HG03095 (cell line): ENCODE results near the gene SFXN1.

Experiments
- ATAC-seq: cut with Tn5 transposase; IDR thresholded peaks from one replicate; pipeline ENCODE4 v1.9.1; 2021; ENCODE audit warnings: moderate library complexity; ENCODE audit not compliant: unreplicated experiment

Gene SFXN1

GRCh38 chr5:175464942-175465233 is 13.5 kb upstream of the SFXN1 start:
- ATAC-seq: no peak

DNA sequence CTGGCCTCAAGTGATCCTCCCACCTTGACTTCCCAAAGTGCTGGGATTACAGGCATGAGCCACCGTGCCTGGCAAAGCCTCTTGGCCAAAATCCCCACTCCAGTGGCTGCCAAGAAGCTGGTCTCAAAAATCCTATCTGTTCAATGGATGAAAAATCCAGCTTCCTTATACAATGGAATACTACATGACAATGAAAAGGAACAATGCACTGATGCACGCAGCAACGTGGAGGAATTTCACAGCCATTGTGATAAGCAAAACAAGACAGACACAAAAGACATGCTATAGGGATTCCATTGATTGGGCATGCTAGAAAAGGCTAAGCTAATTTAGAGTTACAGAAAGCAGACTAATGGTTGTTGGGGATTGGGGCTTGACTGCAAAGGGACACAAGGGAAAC is 13.1 kb upstream of the SFXN1 start:
- ATAC-seq: no peak

GRCh38 chr5:175466700-175467318 is 11.6 kb upstream of the SFXN1 start:
- no peak for ATAC-seq

- ATAC-seq: no peak
Observed at GRCh38 chr5:175467983-175468690, 10.2 kb upstream of the SFXN1 start.

DNA sequence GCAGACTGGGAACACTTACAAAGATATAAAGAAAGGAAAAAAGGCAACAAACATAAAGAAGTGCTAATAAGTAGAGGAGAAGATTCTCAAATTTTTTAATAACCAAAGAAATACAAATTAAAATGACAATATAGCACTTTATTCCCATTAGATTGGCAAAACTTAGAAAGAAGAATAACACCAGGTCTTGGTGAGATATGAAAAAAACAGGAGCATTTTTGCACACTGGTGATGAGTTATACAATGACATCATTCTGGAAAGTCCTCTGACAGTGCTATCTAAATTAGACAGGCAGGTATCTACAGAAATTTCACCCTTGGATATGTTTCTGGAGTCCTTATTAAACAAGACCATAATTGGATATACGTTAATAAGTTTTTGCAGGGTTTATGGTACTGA is 9.5 kb upstream of the SFXN1 start:
- ATAC-seq: no peak

GRCh38 chr5:175469916-175470315 is 8.4 kb upstream of the SFXN1 start:
- ATAC-seq: no peak

DNA sequence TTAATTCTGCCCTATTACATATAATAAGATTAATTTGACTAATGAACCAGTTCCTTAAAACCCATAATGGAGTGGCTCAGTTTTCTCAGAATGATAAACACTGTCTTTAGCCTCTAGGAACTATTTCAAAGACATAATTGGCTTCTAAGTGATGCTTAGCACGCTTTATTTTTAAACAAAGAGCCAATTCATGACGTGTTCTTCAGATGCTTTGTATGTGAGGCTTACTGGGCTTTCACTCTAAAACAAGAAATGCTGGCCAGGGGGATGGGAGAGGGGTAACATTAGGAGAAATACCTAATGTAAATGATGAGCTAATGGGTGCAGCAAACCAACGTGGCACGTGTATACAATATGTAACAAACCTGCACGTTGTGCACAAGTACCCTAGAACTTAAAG is 7.6 kb upstream of the SFXN1 start:
- ATAC-seq: no peak

DNA sequence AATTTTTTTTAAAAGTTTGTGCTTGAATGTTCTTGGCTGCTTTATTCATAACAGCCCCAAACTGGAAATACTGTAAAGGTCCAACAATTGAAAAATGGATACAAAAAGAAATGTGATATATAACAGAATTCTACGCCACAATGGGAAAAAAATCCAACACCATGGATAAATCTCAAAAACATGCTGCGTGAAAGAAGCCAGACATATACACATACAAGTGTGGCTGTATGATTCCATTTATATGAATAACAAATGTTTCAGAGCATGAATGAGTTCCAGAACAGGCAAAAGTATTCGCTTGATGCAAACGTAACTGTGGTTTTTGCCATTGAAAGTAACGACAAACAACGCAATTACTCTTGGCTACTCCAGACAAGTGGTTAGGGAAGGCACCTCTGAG is 7.2 kb upstream of the SFXN1 start:
- no peak for ATAC-seq

GRCh38 chr5:175471628-175472027 is 6.7 kb upstream of the SFXN1 start:
- no peak for ATAC-seq

GRCh38 chr5:175472378-175472777 is 6.0 kb upstream of the SFXN1 start:
- no peak for ATAC-seq

GRCh38 chr5:175475248-175475647 is 3.1 kb upstream of the SFXN1 start:
- no peak for ATAC-seq

- ATAC-seq: no peak
Observed at GRCh38 chr5:175477440-175477839, 920 bp upstream of the SFXN1 start.

GRCh38 chr5:175478008-175478383 is 364 bp upstream of the SFXN1 start:
- no peak for ATAC-seq

GRCh38 chr5:175479125-175479881 is 943 bp downstream of the SFXN1 start:
- ATAC-seq: peak; percentile 17

DNA sequence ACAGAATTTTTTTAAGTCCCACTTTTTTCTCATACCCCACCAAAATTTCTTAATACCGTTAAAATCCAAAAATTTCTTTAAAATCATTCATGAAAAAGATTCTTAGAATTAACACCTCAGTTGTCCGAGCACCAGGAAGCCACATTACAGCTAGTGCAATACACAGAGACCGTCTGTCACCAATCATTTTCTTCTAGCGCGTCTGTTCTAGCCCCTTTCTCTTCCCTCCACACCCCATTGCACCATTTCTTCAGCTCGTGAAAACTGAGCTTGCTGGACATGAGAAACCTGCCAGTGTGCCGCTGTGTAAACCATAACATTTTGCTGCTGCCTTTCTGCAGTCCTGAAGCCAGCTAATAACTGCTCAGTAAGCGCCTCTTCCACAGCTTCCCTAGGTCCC is 5.0 kb downstream of the SFXN1 start:
- ATAC-seq: no peak

- ATAC-seq: no peak
Observed at GRCh38 chr5:175484322-175484721, 6.0 kb downstream of the SFXN1 start.

DNA sequence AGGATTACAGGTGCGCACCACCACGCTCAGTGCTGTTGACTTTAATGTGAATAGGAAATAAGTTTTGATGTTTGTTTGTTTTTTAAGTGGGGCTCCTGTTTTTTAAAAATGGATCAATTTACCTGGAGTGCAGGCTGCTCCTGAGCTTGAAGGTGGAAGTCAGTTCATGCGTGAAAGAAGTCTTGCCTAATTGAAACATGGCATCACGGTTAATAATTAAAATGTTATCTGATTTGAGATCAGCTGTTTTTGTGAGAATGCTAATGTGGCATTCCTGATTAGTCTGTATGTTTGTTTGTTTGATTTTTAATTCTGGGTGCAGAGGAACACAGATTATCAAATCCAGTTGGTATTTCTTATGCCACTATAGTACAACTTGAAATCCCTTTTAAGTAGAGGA is 6.5 kb downstream of the SFXN1 start:
- no peak for ATAC-seq

GRCh38 chr5:175485631-175486030 is 7.3 kb downstream of the SFXN1 start:
- ATAC-seq: no peak

DNA sequence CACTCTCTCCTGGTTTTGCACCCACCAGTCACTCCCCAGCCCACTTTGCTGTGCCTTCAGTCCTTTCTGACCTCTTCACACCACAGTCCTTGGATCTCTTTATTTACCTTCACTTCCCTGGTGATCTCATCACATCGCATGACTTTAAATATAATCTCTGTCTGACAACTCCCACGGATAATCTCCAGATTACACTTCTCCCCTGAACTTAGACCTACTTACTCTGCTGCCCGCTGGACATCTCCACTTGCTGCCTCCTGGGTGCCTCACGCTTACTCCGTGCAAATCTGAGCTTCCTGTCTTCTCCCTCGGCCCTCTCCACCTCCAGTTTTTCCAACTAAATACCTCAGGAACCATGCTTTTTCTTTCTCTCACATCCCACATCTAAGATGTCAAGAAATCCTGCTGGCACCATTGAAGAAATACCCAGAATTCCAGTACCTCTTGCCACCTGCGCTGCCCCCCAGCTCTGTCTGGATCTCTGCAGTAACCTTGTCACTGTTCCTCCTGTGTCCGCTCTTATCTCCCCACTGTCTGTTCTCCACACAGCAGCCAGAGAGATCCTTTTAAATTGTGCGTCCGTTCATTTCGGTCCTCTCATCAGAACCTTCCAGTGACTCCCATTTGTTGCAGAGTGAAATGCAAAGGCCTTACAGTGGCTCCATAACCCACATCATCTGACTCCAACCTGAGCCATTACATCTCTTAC is 9.3 kb downstream of the SFXN1 start:
- no peak for ATAC-seq

DNA sequence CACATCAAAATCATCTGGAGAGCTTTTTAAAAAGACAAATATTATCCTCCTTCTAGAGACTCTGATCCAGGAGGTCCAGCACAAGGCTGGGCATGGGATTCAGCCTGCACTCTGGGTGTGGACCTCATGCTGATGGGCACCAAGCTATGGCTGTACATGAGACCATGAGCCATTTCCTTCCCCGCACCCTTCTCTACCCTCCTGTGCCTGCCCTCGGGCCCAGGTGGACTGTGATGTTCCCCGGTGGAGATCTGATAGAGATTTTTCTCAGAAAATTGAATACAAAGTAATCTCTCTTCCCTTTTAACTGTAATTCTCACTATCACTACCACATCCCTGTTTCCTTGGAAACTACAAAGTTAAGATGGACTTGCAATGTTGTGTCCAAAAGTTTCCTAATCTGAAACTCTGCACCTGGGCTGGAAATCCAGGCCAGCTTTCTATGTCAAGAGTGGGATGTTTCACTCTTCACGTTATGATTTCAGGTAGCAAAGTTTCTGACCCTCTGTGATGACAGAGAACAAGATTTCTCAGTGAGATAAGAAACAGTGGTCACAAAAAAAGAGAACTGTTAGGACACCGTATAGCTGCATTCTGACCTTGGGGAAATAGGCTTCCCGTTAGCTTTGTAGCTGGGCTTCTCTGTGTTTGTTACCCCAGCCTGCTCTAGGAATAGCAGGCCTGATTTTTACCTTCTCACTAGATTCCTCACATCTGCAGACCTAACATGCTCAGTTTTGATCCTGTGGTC is 11.5 kb downstream of the SFXN1 start:
- no peak for ATAC-seq

DNA sequence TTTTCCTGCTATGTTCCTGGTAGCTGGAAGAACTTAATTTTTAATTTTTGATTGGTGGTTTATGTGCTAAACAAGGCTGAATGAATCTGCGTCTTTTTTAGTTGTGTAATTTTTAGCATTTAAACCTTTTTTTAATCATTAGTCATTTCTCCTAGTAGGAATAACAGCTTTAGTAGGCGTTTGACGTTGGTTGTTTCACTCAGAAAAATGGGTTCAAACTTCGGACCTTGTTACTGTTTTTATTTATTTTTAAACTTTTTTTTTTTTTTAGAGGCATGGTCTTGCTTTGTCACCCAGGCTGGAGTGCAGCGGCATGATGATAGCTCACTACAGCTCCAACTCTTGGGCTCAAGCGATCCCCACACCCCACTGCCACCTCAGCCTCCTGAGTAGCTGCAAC is 12.9 kb downstream of the SFXN1 start:
- no peak for ATAC-seq
